ENCODE measurements around the gene RNF130. TPM values are rescaled to one million over a fixed set of nuclear protein-coding genes. Genes with fewer than 3 reads are reported as not detected.

The RNF130 gene
- total and polyA plus RNA-seq, 2 experiments from 2014 or later, result 69.6 to 83.0 TPM

DNA sequence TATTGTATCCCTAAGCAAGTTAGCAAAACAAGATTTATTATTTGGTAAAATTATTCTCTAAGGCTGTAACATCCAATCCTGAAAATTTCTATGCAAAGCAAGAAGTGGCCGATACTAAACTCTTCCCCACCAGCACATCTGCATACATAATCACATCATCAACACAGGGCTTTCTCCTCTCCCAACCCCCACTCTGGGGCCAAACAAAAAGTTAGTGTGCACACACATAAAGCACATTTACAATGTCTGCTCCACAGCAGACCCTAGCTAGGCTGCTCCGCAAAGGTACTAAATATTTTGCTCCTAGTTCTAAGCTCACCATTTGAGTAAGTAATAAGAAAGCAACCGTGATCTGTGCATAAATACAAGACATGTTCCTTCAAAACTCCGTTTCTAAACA is 3.6 kb downstream of the RNF130 start:
- no peak for DNase-seq (ENCODE audit: low read depth in 1 of 2, low spot score in 1 of 2)
- Histone ChIP-seq H3K27me3 (no peaks in the 10 kb centered on the region), H3K4me1 (ENCODE audit: low read depth) (peaks cover 27% of the 10 kb centered on the region), H3K36me3 (no peaks in the 10 kb centered on the region), H3K9me3 (ENCODE audit: low read depth) (no peaks in the 10 kb centered on the region), H3K27ac (no peak overlapping the region), H3K4me3 (no peak overlapping the region)
- TF ChIP-seq CTCF (IDR thresholded peaks at IDR 0.05; ENCODE audit: low read depth, low read length), result no peak

DNA sequence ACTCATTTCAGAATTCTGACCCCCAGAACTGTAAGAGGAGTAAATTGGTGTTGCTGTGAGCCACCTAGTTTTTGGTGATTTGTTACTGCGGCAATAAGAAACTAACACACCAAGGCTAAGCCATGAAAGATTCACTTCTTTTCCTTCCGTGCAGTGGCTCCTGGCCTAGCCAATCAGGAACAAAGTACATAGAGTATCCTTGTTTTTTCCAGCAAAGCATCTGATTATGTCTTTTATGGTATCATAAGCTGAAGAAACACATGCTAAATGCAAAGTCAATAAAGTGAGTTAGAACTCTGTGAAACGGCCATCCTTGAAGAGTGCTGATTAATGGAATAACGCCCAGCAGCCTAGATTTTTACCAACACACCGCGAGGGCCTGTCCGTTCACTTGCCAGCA is 11.4 kb downstream of the RNF130 start:
- H3K4me3 ChIP-seq, result no peak overlapping the region
- no peaks in the 10 kb centered on the region for H3K27me3 ChIP-seq
- H3K27ac ChIP-seq, result no peak overlapping the region
- TF ChIP-seq CTCF (IDR thresholded peaks at IDR 0.05; ENCODE audit: low read depth, low read length), result no peak
- H3K4me1 ChIP-seq (ENCODE audit: low read depth), result no peaks in the 10 kb centered on the region
- no peaks in the 10 kb centered on the region for H3K9me3 ChIP-seq (ENCODE audit: low read depth)
- DNase-seq (ENCODE audit: low read depth in 1 of 2, low spot score in 1 of 2), result no peak
- no peaks in the 10 kb centered on the region for H3K36me3 ChIP-seq

- Histone ChIP-seq H3K4me3 (no peak overlapping the region), H3K27me3 (no peaks in the 10 kb centered on the region), H3K27ac (no peak overlapping the region), H3K9me3 (ENCODE audit: low read depth) (no peaks in the 10 kb centered on the region), H3K4me1 (ENCODE audit: low read depth) (peaks cover 2% of the 10 kb centered on the region), H3K36me3 (no peaks in the 10 kb centered on the region)
- no peak for DNase-seq (ENCODE audit: low read depth in 1 of 2, low spot score in 1 of 2)
- no peak for TF ChIP-seq CTCF (IDR thresholded peaks at IDR 0.05; ENCODE audit: low read depth, low read length)
Measured at GRCh38 chr5:180059326-180059725, 12.2 kb downstream of the RNF130 start.

DNA sequence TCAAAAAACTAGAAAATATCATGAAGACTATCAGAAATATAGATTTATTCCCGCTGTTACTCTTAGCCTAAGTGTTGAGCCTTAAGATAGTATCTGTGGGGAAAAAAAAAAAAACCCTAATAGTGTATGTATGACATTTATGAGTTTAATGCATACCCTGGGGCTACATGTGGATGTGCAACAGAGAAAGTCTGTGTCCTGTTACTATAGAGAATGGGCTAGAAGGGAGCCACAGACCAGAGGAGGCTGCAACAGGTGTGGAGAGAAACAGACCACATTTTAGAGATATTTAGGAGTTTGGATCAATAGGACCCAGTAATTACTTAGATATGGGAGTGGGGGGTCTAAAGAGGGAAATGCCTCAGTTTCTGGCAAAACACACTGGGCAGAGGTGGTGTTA is 15.4 kb downstream of the RNF130 start:
- H3K27ac ChIP-seq, result no peak overlapping the region
- no peak for TF ChIP-seq CTCF (IDR thresholded peaks at IDR 0.05; ENCODE audit: low read depth, low read length)
- H3K4me1 ChIP-seq (ENCODE audit: low read depth), result peaks cover 18% of the 10 kb centered on the region

DNA sequence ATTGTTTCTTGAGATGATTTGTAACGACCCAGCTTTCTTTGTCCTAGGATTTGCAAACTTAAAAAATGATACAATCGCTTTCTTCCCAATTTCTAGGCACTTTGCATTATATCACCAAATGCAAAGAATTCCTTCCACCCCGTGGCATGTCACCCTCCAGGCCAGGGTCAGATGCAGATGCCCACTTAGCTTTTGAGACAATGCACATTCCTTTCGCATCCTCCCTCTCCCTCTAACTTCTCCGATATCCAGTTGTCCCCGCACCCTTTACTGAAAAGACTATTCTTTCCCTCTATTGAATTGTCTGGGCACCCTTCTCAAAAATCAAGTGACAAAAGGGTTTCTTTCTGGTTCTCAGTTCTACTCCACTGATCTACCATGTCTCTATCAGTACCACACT is 17.3 kb downstream of the RNF130 start:
- DNase-seq (ENCODE audit: low read depth in 1 of 2, low spot score in 1 of 2), result no peak
- H3K4me1 ChIP-seq (ENCODE audit: low read depth), result peaks cover 27% of the 10 kb centered on the region
- H3K9me3 ChIP-seq (ENCODE audit: low read depth), result no peaks in the 10 kb centered on the region
- no peaks in the 10 kb centered on the region for H3K36me3 ChIP-seq
- no peak overlapping the region for H3K4me3 ChIP-seq
- no peaks in the 10 kb centered on the region for H3K27me3 ChIP-seq
- H3K27ac ChIP-seq, result no peak overlapping the region
- TF ChIP-seq CTCF (IDR thresholded peaks at IDR 0.05; ENCODE audit: low read depth, low read length), result no peak

More for the DNA sequence above, 15.4 kb downstream of the RNF130 start:
- Histone ChIP-seq H3K4me3 (no peak overlapping the region), H3K27me3 (no peaks in the 10 kb centered on the region), H3K36me3 (no peaks in the 10 kb centered on the region), H3K9me3 (ENCODE audit: low read depth) (no peaks in the 10 kb centered on the region)
- no peak for DNase-seq (ENCODE audit: low read depth in 1 of 2, low spot score in 1 of 2)

- no peaks in the 10 kb centered on the region for H3K9me3 ChIP-seq (ENCODE audit: low read depth)
- no peak overlapping the region for H3K27ac ChIP-seq
- no peak for DNase-seq (ENCODE audit: low read depth in 1 of 2, low spot score in 1 of 2)
- no peak overlapping the region for H3K4me3 ChIP-seq
- H3K36me3 ChIP-seq, result no peaks in the 10 kb centered on the region
- no peak for TF ChIP-seq CTCF (IDR thresholded peaks at IDR 0.05; ENCODE audit: low read depth, low read length)
- H3K27me3 ChIP-seq, result no peaks in the 10 kb centered on the region
- H3K4me1 ChIP-seq (ENCODE audit: low read depth), result peaks cover 36% of the 10 kb centered on the region
Measured at GRCh38 chr5:180053061-180053602, 18.4 kb downstream of the RNF130 start.
